Stimulated activated CD4-positive, alpha-beta T cell treated with anti-CD3 and anti-CD28 coated beads, Interleukin-1b, Interleukin-23, amount 100 ng/mL, for 1 hour (primary cell): ENCODE measurements around the gene CLTB.
"Not testable (repeated sequence)": the region's sequence is repeated elsewhere in the genome, so short reads cannot be mapped to it uniquely, and the experiment has no call there.

Source experiments
- DNase-seq, 2 donors: peaks; one replicate each; pipeline ENCODE4 v3.0.0-alpha.2; 2020; ENCODE audit warnings: low read depth in 2 of 2

Gene CLTB

GRCh38 chr5:176427971-176428370, 11.6 kb upstream of the CLTB start:
- no peak for DNase-seq

GRCh38 chr5:176426876-176427275, 10.5 kb upstream of the CLTB start:
- no peak for DNase-seq

GRCh38 chr5:176425791-176426190, 9.5 kb upstream of the CLTB start:
- no peak for DNase-seq

GRCh38 chr5:176425138-176425537, 8.8 kb upstream of the CLTB start:
- no peak for DNase-seq

- DNase-seq: no peak
Measured at GRCh38 chr5:176424181-176424580, 7.8 kb upstream of the CLTB start.

GRCh38 chr5:176420972-176421544, 4.7 kb upstream of the CLTB start:
- DNase-seq: no peak

- DNase-seq: no peak
Measured at GRCh38 chr5:176420086-176420485, 3.7 kb upstream of the CLTB start.

- no peak for DNase-seq
Measured at GRCh38 chr5:176418251-176418650, 1.9 kb upstream of the CLTB start.

- DNase-seq: no peak
Measured at GRCh38 chr5:176416965-176417364, 626 bp upstream of the CLTB start.

GRCh38 chr5:176415240-176415951, 943 bp downstream of the CLTB start:
- DNase-seq: no peak

- DNase-seq: no peak
Measured at GRCh38 chr5:176414704-176415103, 1.6 kb downstream of the CLTB start.

GRCh38 chr5:176413709-176414191, 2.6 kb downstream of the CLTB start:
- DNase-seq: no peak

GRCh38 chr5:176413255-176413565, 3.1 kb downstream of the CLTB start:
- no peak for DNase-seq

- DNase-seq: no peak
Measured at GRCh38 chr5:176412517-176413254, 3.7 kb downstream of the CLTB start.

- no peak for DNase-seq
Measured at GRCh38 chr5:176410486-176411180, 5.7 kb downstream of the CLTB start.

GRCh38 chr5:176409765-176410164, 6.6 kb downstream of the CLTB start:
- no peak for DNase-seq

GRCh38 chr5:176408590-176408989, 7.7 kb downstream of the CLTB start:
- DNase-seq: no peak

- not testable (repeated sequence) for DNase-seq
Measured at GRCh38 chr5:176408252-176408573, 8.1 kb downstream of the CLTB start.

GRCh38 chr5:176407456-176408251, 8.7 kb downstream of the CLTB start:
- no peak for DNase-seq

GRCh38 chr5:176406436-176407052, 9.8 kb downstream of the CLTB start:
- no peak for DNase-seq
